Activated CD8-positive, alpha-beta T cell treated with anti-CD3 and anti-CD28 coated beads for 36 hours (primary cell): ENCODE measurements around the gene AHRR. TPM values are rescaled to one million over a fixed set of nuclear protein-coding genes. Genes with fewer than 3 reads are reported as not detected.
"Not testable (repeated sequence)": the region's sequence is repeated elsewhere in the genome, so short reads cannot be mapped to it uniquely, and the experiment has no call there.

Source experiments
- ATAC-seq: fragments of 200-7000 bp; cut with Tn5 transposase; one replicate; pipeline ENCODE4 v1.10.0; 2021; ENCODE audit warnings: mild to moderate bottlenecking, moderate library complexity
- CTCF ChIA-PET: fragments of 350-600 bp; sonication (Branson Sonifier 250); formaldehyde crosslinking; loops from one replicate; lab custom pipeline; 2021; ENCODE audit warnings: antibody characterized with exemption; lab: Charles Lee
- POLR2A ChIA-PET: fragments of 350-600 bp; sonication (Branson Sonifier 250); formaldehyde crosslinking; loops from one replicate; lab custom pipeline; 2021; ENCODE audit warnings: antibody characterized with exemption; lab: Charles Lee
- DNase-seq: peaks from one replicate; pipeline ENCODE4 v3.0.0-alpha.2; 2020
- H3K27ac Mint-ChIP-seq: one replicate; pipeline ENCODE4 v1.8.0; 2021; ENCODE audit warnings: mild to moderate bottlenecking, mixed read lengths
- H3K27me3 Mint-ChIP-seq: one replicate; pipeline ENCODE4 v1.8.0; 2021; ENCODE audit warnings: mixed read lengths
- H3K36me3 Mint-ChIP-seq: one replicate; pipeline ENCODE4 v1.8.0; 2021; ENCODE audit warnings: low read depth, mixed read lengths
- H3K4me1 Mint-ChIP-seq: one replicate; pipeline ENCODE4 v1.8.0; 2021; ENCODE audit warnings: low read depth, mixed read lengths
- H3K4me3 Mint-ChIP-seq: one replicate; pipeline ENCODE4 v1.8.0; 2021; ENCODE audit warnings: mild to moderate bottlenecking, moderate library complexity, mixed read lengths
- H3K9me3 Mint-ChIP-seq: one replicate; pipeline ENCODE4 v1.8.0; 2021; ENCODE audit warnings: mixed read lengths
- CTCF ChIP-seq: fragments of 200-600 bp; IDR thresholded peaks from one replicate; pipeline ENCODE4 v1.8.0; 2022; ENCODE audit warnings: antibody characterized with exemption, mild to moderate bottlenecking
- intact Hi-C: fragments of 100-400 bp; cut with micrococcal nuclease; formaldehyde crosslinking; loops from one replicate; pipeline ENCODE4 v1.10.0; 2022
- total RNA-seq, 2 experiments: library from RNA; stranded (reverse); gene quantifications; one replicate each; pipeline ENCODE4 v1.2.3, GENCODE V29; 2021

AHRR gene
- total RNA-seq, 2 experiments from 2014 or later = 26.3 to 27.9 TPM

GRCh38 chr5:485946-486491 is 164.5 kb downstream of the AHRR start:
- POLR2A ChIA-PET = interaction anchor here (1.4 kb wide), 1 partner anchor 18 kb away, joined by 3 read pairs; no protein-coding TSS in a partner anchor
- ATAC-seq = peak; percentile 55
- CTCF ChIA-PET = no interaction called here

GRCh38 chr5:486597-486996 is 165.1 kb downstream of the AHRR start:
- CTCF ChIA-PET, intact Hi-C loops: not testable (repeated sequence)

More at GRCh38 chr5:485946-486491, 164.5 kb downstream of the AHRR start:
- Mint-ChIP-seq H3K4me1 (peaks cover 9% of the 10 kb centered on the region), H3K36me3 (no peaks in the 10 kb centered on the region), H3K9me3 (no peaks in the 10 kb centered on the region), H3K4me3 (no peak overlapping the region), H3K27me3 (peaks cover 2% of the 10 kb centered on the region), H3K27ac (no peak overlapping the region)
- no peak for TF ChIP-seq CTCF
- DNase-seq = peak; percentile 48
- intact Hi-C loops = no loop called here

More at GRCh38 chr5:486597-486996, 165.1 kb downstream of the AHRR start:
- ATAC-seq, H3K36me3 Mint-ChIP-seq, H3K27ac Mint-ChIP-seq, POLR2A ChIA-PET, H3K4me1 Mint-ChIP-seq, H3K4me3 Mint-ChIP-seq, H3K27me3 Mint-ChIP-seq, H3K9me3 Mint-ChIP-seq, DNase-seq: not testable (repeated sequence)

Other genes with a start within 250 kb of the AHRR start
- gene PLEKHG4B, start 229.5 kb upstream of the AHRR start, total RNA-seq = not detected
- gene LRRC14B, start 130.2 kb upstream of the AHRR start, total RNA-seq = under 1 TPM in 1 of 2 experiments, not detected in 1; 0.16 TPM
- gene CCDC127, start 103.6 kb upstream of the AHRR start, total RNA-seq = 1 to 10 TPM; 4.2 to 4.3 TPM
- gene SDHA, start 103.4 kb upstream of the AHRR start, total RNA-seq = 100 to 1,000 TPM; 141 to 149 TPM
- 10 to 100 TPM; 87.1 to 92.4 TPM for gene PDCD6, start 50.1 kb upstream of the AHRR start, total RNA-seq
- 10 to 100 TPM; 65.9 to 67.6 TPM for gene EXOC3, start 121.5 kb downstream of the AHRR start, total RNA-seq
- gene SLC9A3, start 202.7 kb downstream of the AHRR start, total RNA-seq = 1 to 10 TPM; 3.2 to 3.3 TPM